ENCODE measurements around the gene URI1.

GRCh38 chr19:29963576-29963975, 21.5 kb downstream of the URI1 start:
- TF ChIP-seq CTCF (IDR thresholded peaks at IDR 0.05; ENCODE audit: low read length): no peak
- no peak for TF ChIP-seq EZH2 (IDR thresholded peaks at IDR 0.05; ENCODE audit: borderline replicate concordance, low read length)
